Thyroid gland (tissue), 4 donors: Measurements from ENCODE around the gene P2RX6.

ENCODE experiments used
- CTCF ChIP-seq, 6 experiments: fragments of 200-600 bp in 3 of 6; fragments of 450-650 bp in 3 of 6; sonication (generic) in 3 of 6; IDR thresholded peaks; one replicate each; pipeline ENCODE4 v1.5.1; 2016 to 2019; ENCODE audit warnings: antibody characterized with exemption in 6 of 6, mild to moderate bottlenecking in 2 of 6, inconsistent platforms in 1 of 6, moderate library complexity in 1 of 6
- POLR2A ChIP-seq, 2 donors: fragments of 450-650 bp; IDR thresholded peaks; one replicate each; pipeline ENCODE4 v1.6.1; 2017; ENCODE audit warnings: antibody characterized with exemption in 2 of 2, mild to moderate bottlenecking in 2 of 2, moderate library complexity in 1 of 2

GRCh38 chr22:21069375-21069774, 54.4 kb downstream of the P2RX6 start:
- TF ChIP-seq CTCF (IDR thresholded peaks at IDR 0.05) (no peak), POLR2A (IDR thresholded peaks at IDR 0.05) (no peak)
